Neuronal stem cell (in vitro differentiated cells): Measurements from ENCODE around the gene ALKBH8.
"Not testable (repeated sequence)": the region's sequence is repeated elsewhere in the genome, so short reads cannot be mapped to it uniquely, and the experiment has no call there.

Experiments used
- DNase-seq: peaks from one replicate; pipeline ENCODE4 v3.0.0-alpha.2; 2013; ENCODE audit warnings: low spot score
- H2AFZ ChIP-seq: one replicate; pipeline ENCODE4 v1.6.1; 2013; ENCODE audit warnings: mild to moderate bottlenecking, low read length, inconsistent platforms
- H2AK5ac ChIP-seq: 2 replicates; pipeline ENCODE4 v1.6.1; 2013; ENCODE audit warnings: low read depth, mild to moderate bottlenecking, inconsistent platforms, low read length, moderate library complexity, mixed read lengths
- H2BK120ac ChIP-seq: 2 replicates; pipeline ENCODE4 v1.6.1; 2013; ENCODE audit warnings: low read depth, mild to moderate bottlenecking, inconsistent platforms, low read length, moderate library complexity, mixed read lengths
- H2BK12ac ChIP-seq: one replicate; pipeline ENCODE4 v1.6.1; 2013; ENCODE audit warnings: low read length, inconsistent platforms
- H2BK15ac ChIP-seq: 2 replicates; pipeline ENCODE4 v1.6.1; 2013; ENCODE audit warnings: mild to moderate bottlenecking, low read length, inconsistent platforms, mixed read lengths
- H2BK5ac ChIP-seq: one replicate; pipeline ENCODE4 v1.6.1; 2013; ENCODE audit warnings: inconsistent platforms, mild to moderate bottlenecking, low read length, moderate library complexity
- H3K14ac ChIP-seq: one replicate; pipeline ENCODE4 v1.6.1; 2013; ENCODE audit warnings: low read length, inconsistent platforms
- H3K18ac ChIP-seq: 2 replicates; pipeline ENCODE4 v1.6.1; 2013; ENCODE audit warnings: low read length, inconsistent platforms
- H3K23ac ChIP-seq: 2 replicates; pipeline ENCODE4 v1.6.1; 2013; ENCODE audit warnings: low read depth, mild to moderate bottlenecking, mixed read lengths, low read length, inconsistent platforms; ENCODE audit not compliant: poor library complexity
- H3K27ac ChIP-seq: replicated peaks from 3 replicates; pipeline ENCODE4 v1.5.1; 2013; ENCODE audit warnings: low read length, inconsistent platforms
- H3K27me3 ChIP-seq, 3 experiments: 2 replicates each; pipeline ENCODE4 v1.6.1; 2013; ENCODE audit warnings: low read length in 3 of 3, mild to moderate bottlenecking in 2 of 3, inconsistent platforms in 1 of 3, low read depth in 1 of 3, mixed read lengths in 1 of 3, moderate library complexity in 1 of 3; ENCODE audit not compliant: control insufficient read depth in 3 of 3, insufficient read depth in 3 of 3
- H3K36me3 ChIP-seq, 2 donors: replicated peaks in 1 of 2; 2 replicates each; pipeline ENCODE4 v1.6.1; 2013; ENCODE audit warnings: low read length in 2 of 2; ENCODE audit not compliant: control insufficient read depth in 2 of 2, insufficient read depth in 2 of 2
- H3K4ac ChIP-seq: 2 replicates; pipeline ENCODE4 v1.6.1; 2013; ENCODE audit warnings: inconsistent platforms, mild to moderate bottlenecking, low read length, moderate library complexity
- H3K4me1 ChIP-seq, 2 donors: 1 replicate in 1 of 2; 2 replicates in 1 of 2; pipeline ENCODE4 v1.6.1; 2013; ENCODE audit warnings: low read length in 2 of 2, low read depth in 1 of 2; ENCODE audit not compliant: control insufficient read depth in 2 of 2, insufficient read depth in 1 of 2
- H3K4me2 ChIP-seq: one replicate; pipeline ENCODE4 v1.6.1; 2013; ENCODE audit warnings: mild to moderate bottlenecking, low read length, inconsistent platforms; ENCODE audit not compliant: insufficient read depth, poor library complexity, severe bottlenecking
- H3K4me3 ChIP-seq, 2 donors: 2 replicates each; pipeline ENCODE4 v1.5.1; 2013; ENCODE audit warnings: low read length in 2 of 2, mild to moderate bottlenecking in 2 of 2, inconsistent platforms in 1 of 2, moderate library complexity in 1 of 2
- H3K79me1 ChIP-seq: one replicate; pipeline ENCODE4 v1.6.1; 2013; ENCODE audit warnings: low read depth, mild to moderate bottlenecking, inconsistent platforms, low read length, moderate library complexity
- H3K9ac ChIP-seq: one replicate; pipeline ENCODE4 v1.6.1; 2013; ENCODE audit warnings: mild to moderate bottlenecking, low read depth, low read length, inconsistent platforms; ENCODE audit not compliant: poor library complexity
- H3K9me3 ChIP-seq, 2 donors: replicated peaks in 1 of 2; 2 replicates each; pipeline versions ENCODE3 to v1.6.1; 2013; ENCODE audit warnings: low read length in 2 of 2, mild to moderate bottlenecking in 2 of 2, inconsistent platforms in 1 of 2, low read depth in 1 of 2, mixed read lengths in 1 of 2, moderate library complexity in 1 of 2; ENCODE audit not compliant: control insufficient read depth in 2 of 2, insufficient read depth in 1 of 2
- H4K8ac ChIP-seq: one replicate; pipeline ENCODE4 v1.6.1; 2013; ENCODE audit warnings: low read depth, mild to moderate bottlenecking, inconsistent platforms, low read length, moderate library complexity
- H4K91ac ChIP-seq: one replicate; pipeline ENCODE4 v1.6.1; 2013; ENCODE audit warnings: low read length, low read depth, mild to moderate bottlenecking, inconsistent platforms; ENCODE audit not compliant: poor library complexity
- WGBS, 2 donors: extraction: QIAGEN DNeasy Blood & Tissue Kit; methylation state at CpG; one replicate each; pipeline ENCODE4 v1.1.7; 2013; ENCODE audit warnings: missing lambda C conversion rate in 2 of 2, mixed read lengths in 1 of 2; ENCODE audit not compliant: insufficient read length in 2 of 2, insufficient replicate concordance in 1 of 2; ENCODE audit errors: extremely low coverage in 2 of 2; 5-methylcytosine and 5-hydroxymethylcytosine counted together

ALKBH8 gene

GRCh38 chr11:107497371-107497770 is 68.2 kb downstream of the ALKBH8 start:
- not testable (repeated sequence) for H4K91ac ChIP-seq, H3K27me3 ChIP-seq, H2AK5ac ChIP-seq, H2AFZ ChIP-seq, H3K23ac ChIP-seq, H3K14ac ChIP-seq, H4K8ac ChIP-seq, H3K79me1 ChIP-seq, H3K4ac ChIP-seq, H3K9ac ChIP-seq, H2BK120ac ChIP-seq, H2BK15ac ChIP-seq, H3K18ac ChIP-seq, H3K4me1 ChIP-seq, H2BK5ac ChIP-seq, H2BK12ac ChIP-seq, DNase-seq, H3K4me3 ChIP-seq, H3K27ac ChIP-seq, H3K4me2 ChIP-seq
- Histone ChIP-seq H3K36me3 (peaks cover 6 to 13% of the 10 kb centered on the region in 2 donors), H3K9me3 (peaks cover 5 to 12% of the 10 kb centered on the region in 2 donors)
- WGBS, 2 donors, result no CpG with 5 or more reads among the region's 7 CpGs

- H3K23ac ChIP-seq, result no peak overlapping the region
- H2AFZ ChIP-seq, result no peak overlapping the region
- no peak overlapping the region for H4K8ac ChIP-seq
- H2BK5ac ChIP-seq, result no peak overlapping the region
- no peak overlapping the region for H3K14ac ChIP-seq
- no peaks in the 10 kb centered on the region for H3K36me3 ChIP-seq
- H2BK120ac ChIP-seq, result no peak overlapping the region
- H4K91ac ChIP-seq, result no peak overlapping the region
- no peak overlapping the region for H3K4ac ChIP-seq
- H3K4me1 ChIP-seq, result no peaks in the 10 kb centered on the region
- no peak overlapping the region for H3K18ac ChIP-seq
- H3K4me3 ChIP-seq, result no peak overlapping the region
- H3K9ac ChIP-seq, result no peak overlapping the region
- no peaks in the 10 kb centered on the region for H3K27me3 ChIP-seq
- DNase-seq, result no peak
- H3K9me3 ChIP-seq, result no peaks in the 10 kb centered on the region
- H2AK5ac ChIP-seq, result no peak overlapping the region
- no peak overlapping the region for H3K4me2 ChIP-seq
- no peak overlapping the region for H2BK12ac ChIP-seq
- WGBS, 2 donors, result no CpG with 5 or more reads among the region's 4 CpGs
- H3K27ac ChIP-seq, result no peak overlapping the region
- no peak overlapping the region for H2BK15ac ChIP-seq
- H3K79me1 ChIP-seq, result no peaks in the 10 kb centered on the region
Measured at GRCh38 chr11:107496011-107496410, 69.5 kb downstream of the ALKBH8 start.

DNA sequence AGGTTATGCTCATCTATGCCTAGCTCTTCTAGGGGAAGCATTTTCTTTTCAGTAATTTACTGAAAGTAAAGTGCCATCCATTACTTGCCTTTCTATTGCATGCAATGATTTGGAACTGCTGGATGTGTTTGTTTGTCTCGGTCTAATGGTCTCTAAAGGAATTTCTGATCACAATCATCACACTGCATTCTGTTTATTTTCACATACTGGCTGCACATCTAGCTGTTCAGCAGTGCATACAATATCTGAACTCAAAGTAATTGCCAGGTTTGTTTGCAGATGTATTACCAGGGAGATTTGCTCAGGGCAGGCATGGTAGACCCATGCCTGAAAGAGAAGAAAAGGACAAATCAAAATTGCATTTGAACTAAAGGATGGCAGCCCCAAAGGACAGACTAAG is 71.5 kb downstream of the ALKBH8 start:
- H3K9me3 ChIP-seq, result no peaks in the 10 kb centered on the region
- no peak overlapping the region for H2BK5ac ChIP-seq
- H3K4ac ChIP-seq, result no peak overlapping the region
- no peaks in the 10 kb centered on the region for H3K36me3 ChIP-seq
- WGBS, 2 donors, result no CpG with 5 or more reads among the region's 1 CpG
- H3K23ac ChIP-seq, result no peak overlapping the region
- H3K18ac ChIP-seq, result no peak overlapping the region
- no peak overlapping the region for H2AK5ac ChIP-seq
- no peak overlapping the region for H4K8ac ChIP-seq
- no peak overlapping the region for H3K4me3 ChIP-seq
- no peak overlapping the region for H3K27ac ChIP-seq
- H2BK15ac ChIP-seq, result no peak overlapping the region
- no peak overlapping the region for H4K91ac ChIP-seq
- H3K79me1 ChIP-seq, result no peaks in the 10 kb centered on the region
- H3K4me2 ChIP-seq, result no peak overlapping the region
- H3K14ac ChIP-seq, result no peak overlapping the region
- H2AFZ ChIP-seq, result no peak overlapping the region
- H2BK12ac ChIP-seq, result no peak overlapping the region
- DNase-seq, result no peak
- no peak overlapping the region for H3K9ac ChIP-seq
- H2BK120ac ChIP-seq, result no peak overlapping the region
- H3K4me1 ChIP-seq, result no peaks in the 10 kb centered on the region
- H3K27me3 ChIP-seq, result peaks cover 0 to 3% (median 0%) of the 10 kb centered on the region in 3 experiments

DNA sequence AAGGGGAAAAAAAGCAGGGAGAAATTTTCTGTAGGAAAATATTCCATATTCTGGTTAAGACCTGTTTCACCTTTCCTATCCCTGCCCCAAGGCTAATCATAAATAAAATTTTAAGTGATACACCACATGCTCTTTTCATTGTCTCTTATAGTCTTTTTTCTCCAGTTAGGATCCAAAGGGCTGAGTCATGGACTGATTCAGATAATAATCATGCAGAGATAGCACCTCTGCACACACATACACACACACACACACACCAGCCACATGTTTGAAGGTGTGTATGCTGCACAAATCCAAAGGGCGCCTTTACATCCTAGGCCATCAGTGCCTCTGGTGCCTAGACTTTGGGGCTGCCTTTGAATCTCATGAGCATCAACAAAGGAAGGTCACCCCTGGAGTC is 72.4 kb downstream of the ALKBH8 start:
- H3K4ac ChIP-seq, result no peak overlapping the region
- no peak overlapping the region for H3K27ac ChIP-seq
- no peak overlapping the region for H3K9ac ChIP-seq
- no peak overlapping the region for H2AFZ ChIP-seq
- no peaks in the 10 kb centered on the region for H3K9me3 ChIP-seq
- no peak overlapping the region for H2AK5ac ChIP-seq
- H3K4me1 ChIP-seq, result no peaks in the 10 kb centered on the region
- no peak overlapping the region for H4K8ac ChIP-seq
- H2BK120ac ChIP-seq, result no peak overlapping the region
- H3K14ac ChIP-seq, result no peak overlapping the region
- WGBS, 2 donors, result no CpG with 5 or more reads among the region's 1 CpG
- H2BK5ac ChIP-seq, result no peak overlapping the region
- no peak overlapping the region for H3K4me2 ChIP-seq
- H3K23ac ChIP-seq, result no peak overlapping the region
- no peaks in the 10 kb centered on the region for H3K79me1 ChIP-seq
- no peak overlapping the region for H3K18ac ChIP-seq
- H4K91ac ChIP-seq, result no peak overlapping the region
- no peak overlapping the region for H2BK15ac ChIP-seq
- peaks cover 0 to 3% (median 0%) of the 10 kb centered on the region in 3 experiments for H3K27me3 ChIP-seq
- H3K36me3 ChIP-seq, result no peaks in the 10 kb centered on the region
- no peak overlapping the region for H2BK12ac ChIP-seq
- H3K4me3 ChIP-seq, result no peak overlapping the region
- no peak for DNase-seq
